ENCODE results near the gene SEPSECS. TPM values are rescaled to one million over a fixed set of nuclear protein-coding genes. Genes with fewer than 3 reads are reported as not detected.

The SEPSECS gene
- total RNA-seq, 4 donors from 2014 or later: 4.2 to 21.8 (median 9.6) TPM

DNA sequence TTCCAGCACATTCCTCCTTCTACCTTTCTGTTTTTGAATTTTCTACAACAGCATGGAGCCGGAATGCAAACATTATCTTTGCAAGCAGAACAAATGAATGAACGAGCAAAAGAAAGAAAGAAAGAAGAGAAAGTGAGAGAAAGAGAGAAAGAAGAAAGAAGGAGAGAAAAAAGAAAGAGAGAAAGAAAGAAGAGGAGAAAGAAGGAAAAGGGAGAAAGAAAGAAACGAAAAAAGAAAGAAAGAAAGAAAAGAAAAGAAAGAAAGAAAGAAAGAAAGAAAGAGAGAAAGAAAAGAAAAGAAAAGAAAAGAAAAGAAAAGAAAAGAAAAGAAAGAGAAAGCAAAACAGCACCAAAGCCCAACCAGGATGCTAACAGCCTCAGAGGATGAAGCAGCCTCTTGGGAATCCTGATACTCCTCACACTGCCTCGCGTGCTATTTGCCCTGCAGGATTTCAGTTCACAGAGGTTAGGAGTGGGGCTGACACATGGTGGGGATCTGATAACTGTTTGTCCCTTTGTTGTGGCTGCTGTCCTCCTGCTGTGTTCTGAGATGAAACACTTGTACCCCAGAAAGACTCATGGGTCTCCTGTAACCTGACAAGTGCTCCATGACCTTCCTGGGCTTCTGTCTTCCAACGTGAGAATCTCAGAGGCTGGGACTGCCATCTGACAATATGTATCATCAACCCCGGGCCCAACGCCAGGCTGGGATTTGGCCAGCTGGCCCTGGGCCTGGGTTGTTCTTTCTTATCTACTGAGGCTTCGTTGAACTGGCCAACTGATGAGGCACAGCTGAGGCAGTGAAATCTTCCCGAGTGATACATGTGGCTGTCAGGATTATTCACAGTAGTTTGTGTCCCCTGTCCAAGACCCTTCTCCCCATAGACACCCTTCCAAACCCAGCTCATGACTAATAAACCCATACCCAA, 61.0 kb downstream of the SEPSECS start:
- no peak for DNase-seq (ENCODE audit: low spot score in 2 of 2)
- Histone ChIP-seq H3K27me3 (peaks cover 4% of the 10 kb centered on the region), H3K9me3 (no peaks in the 10 kb centered on the region), H3K4me3 (no peak overlapping the region), H3K36me3 (no peaks in the 10 kb centered on the region), H3K27ac (no peak overlapping the region), H3K4me1 (peaks cover 10% of the 10 kb centered on the region)
- WGBS: 36% methylated on average over 9 of the region's 10 CpGs
- TF ChIP-seq EP300 (IDR thresholded peaks at IDR 0.05) (no peak), POLR2A (IDR thresholded peaks at IDR 0.05) (no peak), POLR2AphosphoS5 (IDR thresholded peaks at IDR 0.05) (no peak)
- TF ChIP-seq, protein P1, sequence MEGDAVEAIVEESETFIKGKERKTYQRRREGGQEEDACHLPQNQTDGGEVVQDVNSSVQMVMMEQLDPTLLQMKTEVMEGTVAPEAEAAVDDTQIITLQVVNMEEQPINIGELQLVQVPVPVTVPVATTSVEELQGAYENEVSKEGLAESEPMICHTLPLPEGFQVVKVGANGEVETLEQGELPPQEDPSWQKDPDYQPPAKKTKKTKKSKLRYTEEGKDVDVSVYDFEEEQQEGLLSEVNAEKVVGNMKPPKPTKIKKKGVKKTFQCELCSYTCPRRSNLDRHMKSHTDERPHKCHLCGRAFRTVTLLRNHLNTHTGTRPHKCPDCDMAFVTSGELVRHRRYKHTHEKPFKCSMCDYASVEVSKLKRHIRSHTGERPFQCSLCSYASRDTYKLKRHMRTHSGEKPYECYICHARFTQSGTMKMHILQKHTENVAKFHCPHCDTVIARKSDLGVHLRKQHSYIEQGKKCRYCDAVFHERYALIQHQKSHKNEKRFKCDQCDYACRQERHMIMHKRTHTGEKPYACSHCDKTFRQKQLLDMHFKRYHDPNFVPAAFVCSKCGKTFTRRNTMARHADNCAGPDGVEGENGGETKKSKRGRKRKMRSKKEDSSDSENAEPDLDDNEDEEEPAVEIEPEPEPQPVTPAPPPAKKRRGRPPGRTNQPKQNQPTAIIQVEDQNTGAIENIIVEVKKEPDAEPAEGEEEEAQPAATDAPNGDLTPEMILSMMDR (IDR thresholded peaks at IDR 0.05): no peak

DNA sequence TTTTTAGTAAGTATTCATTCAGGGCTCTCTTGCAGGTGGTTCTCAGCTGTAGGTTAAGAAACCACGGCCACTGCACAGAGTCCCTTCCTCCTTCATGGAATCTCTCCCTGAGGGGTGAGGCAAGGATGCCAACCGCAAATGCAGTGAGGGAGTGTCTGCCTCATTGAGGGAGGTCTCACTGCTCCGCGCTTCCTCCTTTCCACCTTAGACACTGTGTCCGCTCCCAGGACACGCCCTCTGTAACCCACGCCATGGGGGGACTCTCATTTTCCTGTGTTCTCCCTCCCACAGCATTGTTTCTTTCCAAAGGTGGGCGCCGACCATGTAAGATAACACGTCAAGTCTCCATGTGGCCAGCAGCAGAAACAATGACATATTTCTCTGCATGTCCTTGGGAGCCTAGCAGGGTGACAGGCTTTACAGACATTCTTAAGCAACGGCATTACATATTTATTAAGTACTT, 63.2 kb downstream of the SEPSECS start:
- Histone ChIP-seq H3K27me3 (no peaks in the 10 kb centered on the region), H3K4me3 (no peak overlapping the region), H3K4me1 (peaks cover 10% of the 10 kb centered on the region), H3K27ac (no peak overlapping the region), H3K36me3 (no peaks in the 10 kb centered on the region), H3K9me3 (no peaks in the 10 kb centered on the region)
- 81% methylated on average over 11 of the region's 11 CpGs for WGBS
- peak in 1 of 2 donors; percentile 79 for DNase-seq (ENCODE audit: low spot score in 2 of 2)
- no peak for TF ChIP-seq POLR2AphosphoS5 (IDR thresholded peaks at IDR 0.05)
- TF ChIP-seq EP300 (IDR thresholded peaks at IDR 0.05): no peak
- TF ChIP-seq, protein P1 (IDR thresholded peaks at IDR 0.05): no peak
- no peak for TF ChIP-seq POLR2A (IDR thresholded peaks at IDR 0.05)

DNA sequence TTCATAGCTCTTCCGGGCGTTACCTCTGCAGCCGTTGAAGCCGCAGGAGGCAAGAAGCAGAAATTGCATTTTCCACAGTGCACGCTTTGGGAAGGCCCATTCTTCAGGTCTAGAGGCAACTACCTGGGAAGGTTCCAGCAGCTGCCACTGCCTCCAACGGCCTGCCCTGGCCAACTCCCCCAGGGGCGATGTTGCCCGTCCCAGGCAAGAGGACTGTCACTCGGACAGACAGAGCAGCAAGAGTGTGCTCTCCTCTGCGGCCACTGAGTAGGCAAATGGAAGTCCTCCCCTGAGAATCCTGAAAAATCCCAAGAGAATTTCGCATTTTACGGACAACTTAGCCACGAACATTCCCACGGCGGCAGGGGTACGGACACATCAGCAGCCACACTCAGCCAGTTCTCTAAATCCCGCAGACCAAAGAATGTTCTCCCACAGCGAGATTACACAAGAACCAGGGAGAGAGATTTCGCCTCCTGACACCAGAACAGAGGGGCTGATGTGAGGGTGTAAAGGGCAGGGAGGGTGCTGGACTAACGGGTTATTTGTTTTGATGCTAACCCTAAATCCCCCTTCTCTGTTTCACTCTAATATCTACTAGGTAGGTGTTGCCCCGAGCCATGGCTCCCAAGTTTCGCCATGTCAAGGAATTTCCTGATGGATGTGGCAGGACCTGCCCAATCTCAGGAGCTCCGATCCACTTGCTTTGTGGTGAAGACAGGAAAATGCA, 63.8 kb downstream of the SEPSECS start:
- Histone ChIP-seq H3K4me1 (peaks cover 10% of the 10 kb centered on the region), H3K4me3 (no peak overlapping the region), H3K9me3 (no peaks in the 10 kb centered on the region), H3K36me3 (no peaks in the 10 kb centered on the region), H3K27me3 (no peaks in the 10 kb centered on the region), H3K27ac (no peak overlapping the region)
- DNase-seq (ENCODE audit: low spot score in 2 of 2): peak in 1 of 2 donors; percentile 60
- no peak for TF ChIP-seq POLR2A (IDR thresholded peaks at IDR 0.05)
- no peak for TF ChIP-seq EP300 (IDR thresholded peaks at IDR 0.05)
- TF ChIP-seq, protein P1 (IDR thresholded peaks at IDR 0.05): no peak
- TF ChIP-seq POLR2AphosphoS5 (IDR thresholded peaks at IDR 0.05): no peak
- 93% methylated on average over 20 of the region's 23 CpGs for WGBS

DNA sequence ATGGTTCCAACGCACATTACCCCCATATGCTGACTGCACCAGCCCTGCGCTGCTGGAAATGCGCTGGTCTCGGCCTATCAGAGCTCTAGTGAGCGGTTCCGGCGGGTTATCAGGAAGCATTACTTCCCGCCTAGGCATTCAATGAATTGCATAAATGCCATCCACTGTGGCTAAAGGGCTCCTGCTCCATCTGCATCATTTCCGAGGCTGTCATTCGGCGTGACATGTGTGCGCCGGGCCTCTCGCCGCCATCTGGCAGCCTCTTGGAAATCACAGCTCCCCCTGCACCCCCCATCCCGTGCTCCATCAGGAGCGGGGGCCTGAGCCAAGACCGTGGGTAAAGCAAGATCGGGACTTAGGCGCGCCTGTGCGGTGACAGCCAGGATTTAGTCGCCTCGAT, 64.4 kb downstream of the SEPSECS start:
- H3K4me1 ChIP-seq: peaks cover 10% of the 10 kb centered on the region
- H3K27ac ChIP-seq: no peak overlapping the region
- no peaks in the 10 kb centered on the region for H3K27me3 ChIP-seq
- H3K36me3 ChIP-seq: no peaks in the 10 kb centered on the region
- TF ChIP-seq, protein P1 (IDR thresholded peaks at IDR 0.05): no peak
- TF ChIP-seq POLR2A (IDR thresholded peaks at IDR 0.05) (no peak), POLR2AphosphoS5 (IDR thresholded peaks at IDR 0.05) (no peak), EP300 (IDR thresholded peaks at IDR 0.05) (no peak)
- no peak overlapping the region for H3K4me3 ChIP-seq
- peak in 1 of 2 donors; percentile 65 for DNase-seq (ENCODE audit: low spot score in 2 of 2)
- no peaks in the 10 kb centered on the region for H3K9me3 ChIP-seq
- 89% methylated on average over 24 of the region's 24 CpGs for WGBS

DNA sequence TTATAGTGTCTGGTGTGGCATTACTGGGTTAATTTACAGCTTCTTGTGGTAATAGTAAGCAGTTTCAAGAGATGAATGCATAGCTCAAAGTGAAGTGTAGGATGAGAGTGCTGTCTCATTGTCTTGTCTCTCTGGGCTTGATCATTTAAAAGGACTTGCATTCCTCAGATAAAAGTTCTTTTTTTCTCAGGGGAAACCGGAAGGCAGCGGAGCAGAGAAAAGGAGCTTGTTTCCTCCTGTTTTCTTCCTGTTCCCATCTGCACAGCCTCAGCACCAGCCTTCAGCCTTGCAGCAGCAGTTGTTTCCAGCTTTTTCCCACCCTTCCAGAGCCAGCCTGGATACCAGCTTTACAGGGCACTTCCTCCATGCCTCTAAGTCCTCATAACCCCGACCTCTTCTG, 68.1 kb downstream of the SEPSECS start:
- Histone ChIP-seq H3K36me3 (no peaks in the 10 kb centered on the region), H3K9me3 (no peaks in the 10 kb centered on the region), H3K27ac (no peak overlapping the region), H3K27me3 (peaks cover 17% of the 10 kb centered on the region), H3K4me3 (no peak overlapping the region), H3K4me1 (peaks cover 8% of the 10 kb centered on the region)
- WGBS: 64% methylated on average over 3 of the region's 3 CpGs
- DNase-seq (ENCODE audit: low spot score in 2 of 2): no peak
- no peak for TF ChIP-seq EP300 (IDR thresholded peaks at IDR 0.05)
- TF ChIP-seq POLR2AphosphoS5 (IDR thresholded peaks at IDR 0.05): no peak
- TF ChIP-seq, protein P1 (IDR thresholded peaks at IDR 0.05): no peak
- TF ChIP-seq POLR2A (IDR thresholded peaks at IDR 0.05): no peak
